GM12872 (cell line): ENCODE measurements around the gene KCNQ1.

ENCODE experiments used
- CTCF ChIP-seq: IDR thresholded peaks from 3 replicates; pipeline ENCODE4 v1.5.1; 2011; ENCODE audit warnings: low read depth, mild to moderate bottlenecking, low read length, moderate library complexity; ENCODE audit not compliant: insufficient read depth

KCNQ1 gene

DNA sequence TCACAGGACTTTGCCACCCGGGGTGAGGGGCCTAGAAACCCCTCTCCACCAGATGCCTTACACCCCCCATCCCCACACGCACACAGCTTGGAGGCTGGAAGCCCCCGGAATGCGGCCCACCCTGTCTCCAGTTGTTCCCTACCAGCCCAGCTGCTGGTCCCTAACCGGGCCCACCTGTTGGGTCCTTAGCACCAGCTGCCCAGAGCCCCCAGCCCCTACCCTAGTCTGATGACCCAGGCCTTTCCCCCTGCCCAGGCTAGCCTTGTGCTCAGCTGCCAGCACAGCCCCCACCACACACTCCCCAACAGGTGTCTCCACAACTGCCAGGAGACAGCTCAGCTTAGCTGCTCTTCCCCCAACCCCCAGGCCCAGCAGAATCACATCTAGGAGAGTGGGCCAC, 373.7 kb downstream of the KCNQ1 start:
- no peak for TF ChIP-seq CTCF

DNA sequence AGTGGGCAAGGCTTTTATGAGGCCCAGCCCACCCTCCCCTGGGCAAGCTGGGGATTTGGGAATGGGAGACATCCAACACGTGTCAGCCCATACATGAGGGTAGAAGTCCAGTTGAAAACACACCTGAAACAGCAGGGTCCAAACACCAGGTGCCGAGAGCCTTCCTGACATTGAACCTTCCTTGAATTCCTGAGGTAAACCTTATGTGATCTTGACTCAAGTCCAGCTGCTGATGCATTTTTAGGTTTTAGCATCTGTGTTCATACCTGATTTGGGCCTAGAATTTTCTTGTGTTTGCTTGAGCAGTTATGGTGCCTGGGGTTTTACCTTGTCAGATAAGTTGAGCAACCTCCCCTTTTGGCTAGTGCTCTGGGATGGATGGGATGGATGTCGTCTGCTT, 374.5 kb downstream of the KCNQ1 start:
- TF ChIP-seq CTCF: no peak

DNA sequence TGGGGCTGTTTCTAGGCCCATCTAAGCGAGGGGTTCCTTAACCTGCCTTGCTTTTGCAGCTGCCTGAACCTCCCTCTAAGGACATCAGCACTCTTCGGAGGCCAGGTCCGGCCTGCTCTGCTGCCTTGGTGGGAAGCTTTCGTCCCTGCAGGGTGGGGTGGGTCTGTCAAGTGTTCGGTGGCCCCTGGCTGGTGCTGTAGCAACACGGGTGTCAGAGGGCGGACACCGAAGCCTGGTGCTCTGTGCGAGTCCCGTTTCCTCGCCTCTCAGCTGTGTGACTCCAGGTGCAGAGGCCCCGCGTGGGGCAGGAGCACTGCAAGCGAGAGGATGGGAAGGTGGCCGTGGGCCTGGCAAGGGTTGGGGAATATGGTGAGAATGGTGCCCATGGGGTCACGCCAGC, 376.2 kb downstream of the KCNQ1 start:
- no peak for TF ChIP-seq CTCF

- TF ChIP-seq CTCF: no peak
Measured at GRCh38 chr11:2821891-2822290, 377.1 kb downstream of the KCNQ1 start.

GRCh38 chr11:2824851-2825250, 380.0 kb downstream of the KCNQ1 start:
- no peak for TF ChIP-seq CTCF

DNA sequence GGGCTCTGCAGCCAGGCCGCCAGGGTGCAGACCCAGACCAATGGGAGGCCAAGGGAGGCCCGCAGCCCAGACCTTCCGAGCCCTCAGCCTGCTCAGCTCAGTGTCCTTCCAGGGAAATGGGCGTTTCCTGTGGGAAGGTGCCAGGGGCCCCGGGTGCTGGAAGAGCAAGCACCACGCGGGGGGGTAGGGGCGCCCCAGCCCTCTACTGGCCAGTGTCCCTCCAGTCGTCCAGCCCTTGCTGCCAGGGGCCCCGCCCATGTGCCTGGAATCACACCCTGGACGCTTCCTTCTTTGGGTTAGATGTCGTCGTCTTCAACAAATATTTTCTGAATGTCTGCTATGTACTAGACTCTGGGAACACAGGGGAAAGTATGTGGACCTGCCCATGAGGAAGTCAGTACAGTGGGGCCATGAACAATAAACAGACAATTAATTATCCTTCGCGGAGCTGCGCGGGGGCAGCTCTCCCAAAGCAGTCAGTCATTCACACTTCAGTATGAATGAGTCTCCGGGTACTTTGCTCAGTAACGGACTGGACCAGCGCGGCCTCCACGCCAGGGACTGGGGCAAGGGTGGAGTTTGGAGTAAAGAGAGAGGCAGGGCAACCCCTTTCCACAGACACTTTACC, 380.6 kb downstream of the KCNQ1 start:
- TF ChIP-seq CTCF: no peak

- no peak for TF ChIP-seq CTCF
Measured at GRCh38 chr11:2825889-2826678, 381.3 kb downstream of the KCNQ1 start.
